HG02798 (cell line): ENCODE data around the gene PPP2R5B.

ENCODE experiments used
- ATAC-seq: cut with Tn5 transposase; IDR thresholded peaks from one replicate; pipeline ENCODE4 v1.9.1; 2021; ENCODE audit warnings: mild to moderate bottlenecking; ENCODE audit not compliant: unreplicated experiment, poor library complexity

The PPP2R5B gene

DNA sequence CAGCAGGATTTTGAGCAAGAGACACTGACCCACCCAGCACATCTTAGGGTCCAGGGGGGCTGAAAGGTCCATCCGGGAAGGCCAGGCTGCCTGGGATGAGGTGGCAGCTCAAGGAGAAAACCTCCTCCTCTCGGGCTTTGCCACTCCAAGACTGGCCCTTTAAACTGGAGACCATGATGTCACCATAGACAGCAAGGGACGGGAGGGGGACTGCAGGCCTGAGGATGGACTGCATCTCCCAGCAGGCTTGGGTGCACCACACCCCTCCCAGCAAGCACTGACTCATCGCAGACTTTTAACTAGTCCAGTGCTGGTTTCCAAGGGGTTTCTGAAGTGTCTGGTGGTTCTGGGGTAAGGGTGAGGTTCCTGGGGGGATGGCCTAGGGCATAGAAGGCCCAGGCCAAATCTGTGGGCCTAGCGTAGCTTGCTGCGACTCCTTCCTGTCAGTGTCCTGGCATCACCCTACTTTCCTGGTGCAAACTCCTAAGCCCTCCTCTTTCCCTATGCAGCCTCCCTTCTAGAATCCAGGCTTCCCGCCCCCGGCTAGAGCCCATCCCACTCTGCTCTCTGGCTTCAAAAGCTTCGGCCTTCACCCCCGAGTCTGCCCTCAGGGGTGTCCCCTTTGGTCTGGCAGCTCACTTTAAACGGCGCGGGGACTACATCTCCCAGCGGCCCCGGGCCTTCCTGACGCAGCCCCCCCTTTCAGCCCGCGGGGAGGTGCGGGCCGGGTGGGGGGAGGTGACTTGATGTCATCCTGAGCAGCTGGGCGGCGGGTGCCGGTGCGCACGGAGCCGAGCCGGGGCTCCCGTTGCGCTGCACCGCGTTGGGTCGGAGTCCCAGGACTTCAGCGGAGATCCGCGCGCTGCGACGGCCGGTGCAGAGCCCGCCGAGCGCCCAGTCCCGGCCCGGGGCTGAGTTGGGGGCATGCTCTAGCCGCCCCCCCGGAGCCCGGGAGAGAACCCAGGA, at the start of gene PPP2R5B:
PPP2R5B (plus strand) TSS at position 746 of the 966 bp plus-strand sequence. CDS start 1,046 bp downstream, outside the sequence.
- peak; percentile 85 for ATAC-seq

DNA sequence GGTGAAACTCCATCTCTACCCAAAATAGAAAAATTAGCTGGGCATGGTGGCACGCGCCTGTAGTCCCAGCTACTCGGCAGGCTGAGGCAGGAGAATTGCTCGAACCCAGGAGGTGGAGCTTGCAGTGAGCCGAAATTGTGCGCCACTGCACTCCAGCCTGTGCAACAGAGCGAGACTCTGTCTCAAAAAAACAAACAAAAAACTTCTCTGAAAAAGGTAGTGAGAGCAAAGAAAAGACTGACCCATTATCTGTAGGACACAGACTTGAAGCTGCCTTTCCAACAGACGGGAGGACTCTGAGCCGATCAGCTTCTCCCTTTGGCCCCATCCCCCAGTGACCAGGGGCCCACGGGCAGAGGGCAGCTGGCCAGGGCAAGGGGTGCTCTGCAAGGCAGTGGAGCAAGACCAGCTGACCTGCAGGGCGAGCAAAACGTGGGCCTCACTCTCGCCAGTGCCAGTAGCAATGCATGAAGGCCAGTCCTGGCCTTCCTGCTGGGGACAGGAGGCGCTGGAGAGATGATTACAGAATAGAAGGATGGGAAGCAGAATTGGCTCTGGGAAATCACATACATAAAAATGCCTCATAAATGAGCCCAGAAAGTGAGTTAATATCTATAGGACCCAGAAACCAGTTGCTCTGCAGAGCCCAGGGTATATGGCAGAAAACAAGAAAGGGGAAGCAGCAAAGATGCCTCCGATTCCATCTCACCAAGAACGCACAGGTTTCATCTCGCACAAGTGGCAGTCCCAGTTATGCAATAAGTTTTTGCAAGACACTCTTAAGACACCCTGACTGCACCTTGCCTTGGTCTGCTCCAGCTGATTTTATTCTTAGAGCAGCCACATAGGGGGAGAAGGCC, 48.9 kb upstream of the PPP2R5B start:
- ATAC-seq: no peak

DNA sequence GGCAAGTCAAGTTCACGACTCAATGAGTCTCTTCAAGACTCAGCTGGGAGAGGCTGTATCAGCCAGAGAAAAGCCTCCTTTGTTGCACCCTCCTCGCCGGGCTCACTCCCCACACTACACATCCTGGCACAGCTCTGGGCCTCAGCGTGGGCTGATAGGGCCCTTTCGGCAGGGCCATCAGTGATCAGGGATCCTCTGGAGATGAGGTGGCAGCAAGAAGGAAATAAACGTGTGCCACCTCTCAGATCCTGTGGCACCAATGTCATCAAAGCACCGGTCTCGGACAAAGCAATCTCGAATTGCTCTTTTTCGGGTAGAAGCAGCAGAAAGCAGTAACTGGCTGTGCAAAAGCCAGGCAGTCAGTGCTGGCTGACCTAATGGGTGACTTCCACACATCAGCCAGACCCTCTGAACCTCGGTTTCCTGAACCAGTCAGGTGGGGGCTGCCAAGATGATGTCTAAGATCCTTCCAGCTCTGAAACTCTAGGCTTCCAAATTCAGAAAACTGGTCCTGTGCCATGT, 48.2 kb upstream of the PPP2R5B start:
- ATAC-seq: no peak

DNA sequence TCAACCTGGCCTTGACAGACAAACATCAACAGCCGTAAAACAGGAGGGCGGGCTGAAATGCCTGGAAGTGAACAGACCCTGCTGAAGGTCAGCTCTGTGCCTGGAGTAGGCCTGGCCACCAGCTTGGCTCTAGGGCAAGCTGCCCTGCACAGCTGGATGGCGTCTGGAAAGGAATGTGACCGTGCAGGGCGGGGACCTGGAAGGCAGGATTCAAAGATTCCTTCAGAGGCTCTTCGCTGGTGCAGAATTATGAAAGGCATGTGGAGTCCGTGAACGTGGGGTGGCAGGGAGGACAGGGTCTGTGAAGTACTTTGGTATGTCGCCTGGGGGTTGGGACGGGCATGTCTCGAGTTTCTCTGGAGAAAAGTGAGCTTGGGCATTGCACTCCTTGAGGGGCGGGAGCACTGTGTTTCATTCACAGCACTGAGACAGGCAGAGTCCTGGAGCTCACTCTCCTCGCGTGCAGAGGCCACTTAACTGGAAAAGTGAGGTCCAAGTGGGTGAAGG, 47.6 kb upstream of the PPP2R5B start:
- no peak for ATAC-seq

DNA sequence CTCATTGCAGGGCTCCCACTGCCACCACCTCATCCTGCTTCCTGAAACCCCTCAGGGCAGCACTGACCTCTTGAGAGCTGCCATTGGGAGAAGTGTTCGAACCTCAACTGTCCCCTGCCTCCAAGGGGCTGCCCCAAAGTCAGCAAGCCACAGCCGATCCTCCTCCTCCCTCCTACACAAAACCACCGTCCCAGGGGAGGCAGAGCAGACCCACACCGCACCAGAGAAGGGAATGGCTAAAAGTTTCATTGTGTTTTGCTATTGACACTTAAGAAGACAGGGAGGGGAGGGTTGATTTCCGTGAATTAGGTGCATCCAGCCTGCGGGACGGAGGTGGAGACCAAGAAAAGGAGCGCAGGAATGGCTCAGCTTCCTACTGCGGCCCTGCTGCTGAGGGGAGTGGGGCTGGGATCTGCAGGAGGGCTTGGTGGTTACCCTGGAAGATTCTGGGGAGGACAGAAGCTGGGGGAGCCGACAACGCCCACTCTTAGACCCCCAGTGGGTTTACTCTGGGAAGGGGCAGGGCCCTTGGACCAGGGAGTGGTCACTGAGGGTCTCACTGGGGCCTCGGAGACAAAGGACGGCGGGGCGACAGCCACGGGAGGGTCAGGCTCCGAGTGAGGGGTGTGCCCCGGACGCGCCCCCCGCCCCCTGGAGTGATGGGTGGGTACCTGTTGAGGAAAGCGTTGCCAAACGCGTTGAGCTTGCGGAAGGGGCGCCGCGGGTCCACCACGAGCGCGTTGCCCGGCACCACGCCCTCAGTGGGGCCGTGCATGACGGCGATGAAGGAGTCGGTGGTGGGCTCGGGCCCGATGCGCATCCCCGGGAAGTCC, 46.9 kb upstream of the PPP2R5B start:
- ATAC-seq: peak; percentile 0

DNA sequence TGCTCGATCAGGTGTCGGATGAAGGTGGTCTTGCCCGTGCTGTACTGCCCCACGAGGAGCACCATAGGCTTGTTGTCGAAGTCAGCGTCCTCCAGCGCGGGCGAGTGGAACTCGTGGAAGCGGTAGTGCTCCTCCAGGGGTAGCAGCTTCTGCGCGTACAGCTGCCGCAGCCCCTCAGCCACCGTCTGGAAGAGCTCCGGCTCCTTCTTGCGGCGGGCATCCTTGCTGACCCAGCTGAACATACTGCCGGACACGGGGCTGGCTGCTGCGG, 46.3 kb upstream of the PPP2R5B start:
- no peak for ATAC-seq

DNA sequence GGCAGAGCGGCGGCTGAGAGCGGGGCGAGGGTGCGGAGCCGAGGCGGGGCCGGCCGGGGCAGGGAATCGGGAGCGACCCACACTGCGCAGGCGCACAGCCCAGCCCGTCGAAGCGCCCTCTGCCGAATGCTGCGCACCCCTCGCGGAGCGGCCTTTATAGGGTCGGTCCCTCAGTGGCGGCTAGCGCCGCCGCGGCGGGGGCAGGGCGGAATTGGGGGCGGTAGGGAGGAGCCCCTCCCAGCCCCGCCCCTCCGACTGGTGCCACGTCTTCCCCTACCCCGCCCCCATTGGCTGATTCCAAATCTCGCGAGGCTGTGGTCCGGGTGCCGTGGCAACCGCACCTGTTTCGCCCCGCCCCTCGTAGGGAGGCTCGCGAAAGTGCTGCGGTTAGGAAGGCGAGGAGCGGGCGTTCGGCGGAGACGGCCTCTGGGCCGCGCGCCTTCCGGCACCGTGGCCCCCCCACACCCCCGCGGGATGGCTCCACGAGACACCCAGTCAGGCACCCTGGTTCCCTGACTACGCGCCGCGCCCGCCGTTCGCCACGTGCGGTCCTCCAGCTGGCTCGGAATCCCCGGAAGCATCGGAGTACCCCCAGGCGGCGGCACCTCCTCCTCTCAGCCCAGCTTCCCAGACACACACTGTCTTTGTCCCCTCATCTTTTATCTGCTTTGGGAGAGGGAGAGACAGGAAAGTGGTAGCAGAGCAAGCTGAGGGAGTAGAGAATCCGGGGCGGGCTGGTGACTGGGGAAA, 45.8 kb upstream of the PPP2R5B start, which contains the start of gene EHD1:
EHD1 (minus strand) TSS at position 128 of the 750 bp plus-strand sequence. CDS start 157 bp downstream, outside the sequence.
- ATAC-seq: peak; percentile 85

DNA sequence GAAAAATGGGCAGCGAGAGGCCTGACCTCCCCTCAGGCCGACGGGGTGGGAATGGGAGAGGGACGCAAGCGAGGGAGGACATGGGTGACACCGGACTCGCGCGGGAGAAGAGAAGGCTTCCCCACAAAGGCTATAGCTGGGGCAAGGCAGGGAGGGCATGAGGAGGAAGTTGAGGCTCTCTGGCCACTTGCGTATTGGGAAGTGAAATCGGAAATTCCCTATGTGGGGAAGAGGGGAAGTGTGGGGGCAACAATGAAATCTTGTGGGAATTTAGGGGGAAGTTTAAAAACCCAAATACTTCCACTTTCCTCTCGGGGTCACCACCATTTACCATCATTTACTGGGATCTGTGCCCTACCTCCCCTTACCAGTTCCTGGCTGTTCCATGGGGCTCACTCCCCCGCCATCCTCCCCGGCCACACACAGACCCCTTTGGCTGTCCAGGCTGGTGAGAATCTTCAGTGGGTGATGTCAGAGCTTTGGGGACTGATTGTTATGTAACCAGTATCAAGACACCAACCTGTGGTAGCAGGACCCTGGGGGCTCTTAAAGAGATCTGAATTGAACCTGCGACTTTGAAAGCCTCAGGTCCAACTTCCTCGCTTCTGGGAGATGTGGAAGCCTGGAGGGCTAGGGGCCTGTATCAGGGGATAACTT, 45.1 kb upstream of the PPP2R5B start:
- ATAC-seq: no peak

DNA sequence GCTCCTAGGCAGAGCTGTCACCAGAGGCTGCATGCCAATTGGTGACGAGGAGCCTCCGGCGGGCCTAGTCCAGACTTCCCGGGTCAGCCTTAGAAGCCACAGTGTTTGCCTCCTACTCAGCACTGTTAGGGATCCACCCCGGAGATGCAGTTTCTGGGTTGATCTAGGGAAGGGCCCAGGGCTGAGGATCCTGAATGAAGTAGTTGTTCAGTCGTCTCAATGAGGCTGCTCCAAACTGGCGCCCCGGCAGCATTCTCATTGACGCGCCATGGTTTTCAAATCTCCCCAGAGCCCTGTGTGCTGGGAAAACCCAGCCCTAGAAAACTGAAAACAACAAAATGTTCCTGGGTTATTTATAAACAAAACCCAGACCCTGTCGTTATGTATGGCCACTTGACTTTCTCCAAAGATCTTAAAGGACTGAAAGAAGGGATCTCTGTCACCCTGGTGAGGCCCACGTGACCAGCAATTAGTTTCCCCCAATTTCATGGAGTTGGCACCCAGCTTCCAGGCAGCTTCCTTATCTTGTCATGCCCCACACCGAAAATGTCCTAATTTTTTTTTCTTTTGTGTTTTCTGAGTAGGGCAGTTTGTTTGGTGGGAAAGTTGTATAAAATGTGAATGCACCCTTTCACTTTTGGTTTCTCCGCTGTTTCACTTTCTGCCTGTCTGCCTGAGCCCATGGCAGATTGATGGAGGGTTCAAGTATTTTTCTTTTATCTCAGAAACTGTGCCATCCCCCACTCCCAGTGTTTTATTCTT, 44.1 kb upstream of the PPP2R5B start:
- ATAC-seq: no peak

DNA sequence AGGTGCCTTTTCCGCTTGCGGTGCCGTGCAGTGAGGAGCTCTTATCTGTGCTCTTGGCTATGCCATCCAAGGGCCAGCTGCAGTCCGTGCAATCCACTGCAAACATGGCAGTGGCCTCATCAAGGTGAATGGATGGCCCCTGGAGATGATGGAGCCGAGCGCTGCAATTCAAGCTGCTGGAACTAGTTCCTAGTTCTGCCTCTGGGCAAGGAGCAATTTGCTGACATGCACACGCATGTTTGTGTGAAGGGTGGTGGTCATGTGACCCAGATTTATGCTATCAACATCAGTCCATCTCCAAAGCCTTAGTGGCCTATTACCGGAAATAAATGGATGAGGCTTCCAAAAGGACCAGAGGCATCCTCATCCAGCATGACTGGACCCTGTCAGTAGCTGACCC, 43.0 kb upstream of the PPP2R5B start:
- ATAC-seq: no peak

DNA sequence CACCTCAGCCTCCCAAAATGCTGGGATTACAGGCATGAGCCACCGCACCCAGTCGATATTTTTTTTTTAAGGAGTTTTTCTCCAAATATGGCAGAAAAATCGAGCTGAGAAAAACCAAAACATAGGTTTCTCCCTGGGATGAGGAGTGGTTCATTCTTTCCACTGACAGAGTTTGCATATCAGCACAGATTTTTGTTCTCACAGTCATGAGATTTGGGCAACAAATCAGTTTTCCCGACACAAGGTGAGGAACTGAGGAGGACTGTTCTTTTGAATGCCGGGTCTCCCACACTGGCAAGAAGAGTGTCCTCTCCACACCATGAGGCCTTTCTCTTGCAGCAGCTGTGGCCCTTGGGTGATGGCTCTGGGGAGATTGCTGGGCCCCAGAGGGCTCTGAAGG, 42.2 kb upstream of the PPP2R5B start:
- ATAC-seq: no peak

DNA sequence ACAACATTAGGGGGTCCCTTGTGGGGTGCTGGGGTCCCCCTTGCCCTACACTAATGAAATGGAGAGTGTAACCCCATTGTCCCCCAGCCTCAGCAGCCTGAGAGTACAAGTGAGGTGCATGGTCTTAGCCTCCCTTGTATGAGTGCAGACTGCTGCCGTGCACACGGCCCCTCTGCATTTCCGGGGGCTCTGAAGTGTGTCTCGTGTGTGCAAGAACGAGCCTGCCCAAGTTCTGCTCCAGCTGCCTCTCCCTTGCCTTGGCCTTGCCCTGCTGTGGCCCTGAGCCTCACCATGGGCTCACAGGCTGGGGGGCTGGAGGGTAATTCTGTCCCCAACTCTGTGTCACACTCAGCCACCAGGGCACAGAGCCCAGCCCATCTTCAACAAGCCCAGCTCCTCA, 40.9 kb upstream of the PPP2R5B start:
- no peak for ATAC-seq

DNA sequence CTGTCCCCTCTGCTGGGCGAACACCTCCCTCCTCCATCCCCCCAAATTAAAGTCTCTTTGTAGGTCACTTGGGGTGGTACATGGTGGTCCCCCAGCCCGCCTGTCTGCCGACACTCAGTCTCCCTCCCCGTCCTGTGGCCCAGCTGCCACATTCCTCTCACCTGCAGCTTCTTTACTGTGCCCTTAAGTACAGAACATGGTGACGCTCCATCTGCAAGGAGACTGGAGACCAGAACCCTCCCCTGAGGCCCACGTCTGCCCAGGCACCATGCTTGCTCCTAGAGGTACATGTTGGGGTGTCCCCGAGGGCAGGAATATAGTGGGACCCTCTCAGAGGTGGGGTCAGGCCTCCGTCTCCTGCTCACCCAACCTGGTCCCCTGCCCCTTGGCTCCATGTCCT, 40.5 kb upstream of the PPP2R5B start:
- no peak for ATAC-seq

DNA sequence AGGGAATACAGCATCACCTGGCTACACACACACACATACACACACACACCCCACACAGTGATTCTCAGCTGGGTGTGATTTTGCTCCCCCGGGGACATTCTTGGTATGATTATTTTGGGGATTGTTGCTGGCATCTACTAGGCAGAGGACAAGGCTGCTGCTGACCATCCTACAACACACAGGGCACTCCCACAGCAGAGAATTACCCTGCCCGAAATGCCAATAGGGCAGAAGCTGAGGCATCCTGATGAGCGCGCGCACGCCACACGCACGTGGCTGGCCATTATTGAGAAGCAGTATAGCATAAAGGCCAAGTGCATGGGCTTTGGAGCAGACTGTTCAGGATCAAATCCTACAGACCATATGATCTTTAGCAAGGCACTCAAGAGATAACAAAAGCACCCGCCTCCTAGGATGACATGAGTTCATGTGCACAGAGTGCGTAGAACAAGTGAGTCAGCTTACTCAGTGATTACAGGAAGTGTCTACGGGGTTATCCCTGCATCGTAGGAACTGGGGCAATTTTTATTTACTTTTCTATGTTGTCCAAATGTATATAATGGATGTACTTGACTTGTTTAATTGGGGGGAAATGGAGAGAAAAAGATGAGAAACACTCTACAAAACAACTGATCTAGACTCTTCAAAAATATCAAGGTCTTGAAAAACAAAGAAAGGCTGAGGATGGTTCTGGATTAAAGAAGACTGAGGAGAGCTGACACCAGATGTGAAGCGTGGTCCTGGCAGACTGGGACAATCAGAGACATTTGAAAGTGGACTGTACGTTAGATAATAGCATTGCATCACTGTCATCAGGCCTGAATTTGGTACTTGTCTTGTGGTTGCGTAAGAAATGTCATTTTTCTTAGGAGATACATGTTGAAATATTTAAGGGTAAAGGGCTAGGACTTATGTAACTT, 38.9 kb upstream of the PPP2R5B start:
- no peak for ATAC-seq

DNA sequence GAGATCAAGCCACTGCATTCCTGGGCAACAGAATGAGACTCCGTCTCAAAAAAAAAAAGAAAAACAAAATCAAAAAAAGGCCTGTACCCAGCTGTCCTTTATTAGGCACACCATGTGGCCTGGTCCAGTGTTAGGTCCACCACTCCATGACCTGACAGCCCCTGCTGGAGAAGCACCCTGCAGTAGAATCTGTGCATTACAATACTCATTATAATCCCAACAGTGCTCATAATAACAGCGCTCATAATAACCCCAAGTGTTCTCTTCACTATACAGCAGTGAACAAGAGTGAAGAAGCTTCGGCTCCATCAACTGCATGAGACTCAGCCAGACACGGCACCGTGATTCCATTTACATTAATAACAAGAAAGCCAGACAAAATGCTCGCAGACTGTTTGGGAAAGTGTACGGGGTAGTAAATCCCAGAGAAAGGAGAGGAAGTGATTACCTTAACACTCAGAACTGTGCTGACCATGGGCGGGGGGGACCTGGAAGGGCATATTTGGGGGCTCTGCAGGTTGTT, 37.2 kb upstream of the PPP2R5B start:
- ATAC-seq: no peak

DNA sequence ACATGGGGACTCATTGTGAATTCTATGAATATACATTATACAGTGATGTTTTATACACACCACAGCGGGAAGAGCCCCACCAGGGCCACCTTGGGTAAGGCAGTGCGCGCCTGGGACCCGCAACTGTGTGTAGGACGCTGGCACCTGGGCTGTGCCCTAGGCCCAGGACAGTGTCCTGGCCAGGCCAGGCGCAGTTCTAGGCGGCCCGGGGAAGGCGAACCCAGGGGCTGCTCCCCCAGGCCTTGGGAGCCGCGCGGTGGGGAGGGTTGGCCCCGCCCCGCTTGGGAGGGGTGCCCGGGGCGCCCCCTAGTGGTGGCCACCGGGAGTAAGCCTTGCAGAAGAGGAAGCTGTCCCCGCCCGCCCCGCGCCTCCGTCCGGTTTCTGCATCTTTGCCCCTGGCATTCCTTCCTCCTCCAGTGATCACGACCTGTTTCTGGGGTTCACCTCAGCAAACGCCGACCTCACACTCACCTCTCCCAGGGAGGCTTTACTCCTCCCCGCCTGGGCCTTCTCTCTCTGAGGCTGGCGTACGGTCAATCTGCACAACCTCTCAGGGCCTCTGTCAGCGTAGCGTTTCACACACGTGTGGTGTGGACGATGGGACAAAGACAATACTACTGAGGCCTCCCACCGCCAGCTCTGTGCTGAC, 36.6 kb upstream of the PPP2R5B start:
- peak; percentile 86 for ATAC-seq
